Activated CD8-positive, alpha-beta T cell treated with anti-CD3 and anti-CD28 coated beads for 36 hours (primary cell): ENCODE data around the gene HSD3B2. TPM values are rescaled to one million over a fixed set of nuclear protein-coding genes. Genes with fewer than 3 reads are reported as not detected.
"Not testable (repeated sequence)": the region's sequence is repeated elsewhere in the genome, so short reads cannot be mapped to it uniquely, and the experiment has no call there.

Experiments
- ATAC-seq: fragments of 200-7000 bp; cut with Tn5 transposase; one replicate; pipeline ENCODE4 v1.10.0; 2021; ENCODE audit warnings: mild to moderate bottlenecking, moderate library complexity
- CTCF ChIA-PET: fragments of 350-600 bp; sonication (Branson Sonifier 250); formaldehyde crosslinking; loops from one replicate; lab custom pipeline; 2021; ENCODE audit warnings: antibody characterized with exemption; lab: Charles Lee
- POLR2A ChIA-PET: fragments of 350-600 bp; sonication (Branson Sonifier 250); formaldehyde crosslinking; loops from one replicate; lab custom pipeline; 2021; ENCODE audit warnings: antibody characterized with exemption; lab: Charles Lee
- DNase-seq: peaks from one replicate; pipeline ENCODE4 v3.0.0-alpha.2; 2020
- H3K27ac Mint-ChIP-seq: one replicate; pipeline ENCODE4 v1.8.0; 2021; ENCODE audit warnings: mild to moderate bottlenecking, mixed read lengths
- H3K27me3 Mint-ChIP-seq: one replicate; pipeline ENCODE4 v1.8.0; 2021; ENCODE audit warnings: mixed read lengths
- H3K36me3 Mint-ChIP-seq: one replicate; pipeline ENCODE4 v1.8.0; 2021; ENCODE audit warnings: low read depth, mixed read lengths
- H3K4me1 Mint-ChIP-seq: one replicate; pipeline ENCODE4 v1.8.0; 2021; ENCODE audit warnings: low read depth, mixed read lengths
- H3K4me3 Mint-ChIP-seq: one replicate; pipeline ENCODE4 v1.8.0; 2021; ENCODE audit warnings: mild to moderate bottlenecking, moderate library complexity, mixed read lengths
- H3K9me3 Mint-ChIP-seq: one replicate; pipeline ENCODE4 v1.8.0; 2021; ENCODE audit warnings: mixed read lengths
- intact Hi-C: fragments of 100-400 bp; cut with micrococcal nuclease; formaldehyde crosslinking; loops from one replicate; pipeline ENCODE4 v1.10.0; 2022
- total RNA-seq, 2 experiments: library from RNA; stranded (reverse); gene quantifications; one replicate each; pipeline ENCODE4 v1.2.3, GENCODE V29; 2021
- TF ChIP-seq, protein P1 (sequence below): fragments of 200-600 bp; IDR thresholded peaks from one replicate; pipeline ENCODE4 v1.8.0; 2022; ENCODE audit warnings: antibody characterized with exemption, mild to moderate bottlenecking

HSD3B2 gene
- total RNA-seq, 2 experiments from 2014 or later: not detected

DNA sequence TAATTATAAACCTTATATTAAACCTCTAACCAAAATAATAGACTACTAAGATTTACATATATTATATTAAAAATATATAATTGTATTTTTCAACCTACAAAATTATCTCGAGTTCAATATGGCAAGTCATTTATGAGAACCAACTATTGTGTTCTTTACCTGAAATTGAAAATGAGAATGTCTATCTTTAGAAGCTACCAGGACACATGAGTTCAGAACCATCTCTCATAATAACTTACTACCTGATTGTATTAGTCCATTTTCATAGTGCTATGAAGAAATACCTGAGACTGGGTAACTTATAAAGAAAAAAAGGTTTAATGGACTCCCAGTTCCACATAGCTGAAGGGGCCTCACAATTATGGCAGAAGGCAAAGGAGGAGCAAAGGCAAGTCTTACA is 39.6 kb upstream of the HSD3B2 start:
- Mint-ChIP-seq H3K36me3 (no peaks in the 10 kb centered on the region), H3K4me3 (no peak overlapping the region), H3K27me3 (peaks cover 3% of the 10 kb centered on the region), H3K4me1 (peaks cover 6% of the 10 kb centered on the region), H3K27ac (no peak overlapping the region), H3K9me3 (no peaks in the 10 kb centered on the region)
- ChIA-PET CTCF (no interaction called here), POLR2A (no interaction called here)
- TF ChIP-seq, protein P1, sequence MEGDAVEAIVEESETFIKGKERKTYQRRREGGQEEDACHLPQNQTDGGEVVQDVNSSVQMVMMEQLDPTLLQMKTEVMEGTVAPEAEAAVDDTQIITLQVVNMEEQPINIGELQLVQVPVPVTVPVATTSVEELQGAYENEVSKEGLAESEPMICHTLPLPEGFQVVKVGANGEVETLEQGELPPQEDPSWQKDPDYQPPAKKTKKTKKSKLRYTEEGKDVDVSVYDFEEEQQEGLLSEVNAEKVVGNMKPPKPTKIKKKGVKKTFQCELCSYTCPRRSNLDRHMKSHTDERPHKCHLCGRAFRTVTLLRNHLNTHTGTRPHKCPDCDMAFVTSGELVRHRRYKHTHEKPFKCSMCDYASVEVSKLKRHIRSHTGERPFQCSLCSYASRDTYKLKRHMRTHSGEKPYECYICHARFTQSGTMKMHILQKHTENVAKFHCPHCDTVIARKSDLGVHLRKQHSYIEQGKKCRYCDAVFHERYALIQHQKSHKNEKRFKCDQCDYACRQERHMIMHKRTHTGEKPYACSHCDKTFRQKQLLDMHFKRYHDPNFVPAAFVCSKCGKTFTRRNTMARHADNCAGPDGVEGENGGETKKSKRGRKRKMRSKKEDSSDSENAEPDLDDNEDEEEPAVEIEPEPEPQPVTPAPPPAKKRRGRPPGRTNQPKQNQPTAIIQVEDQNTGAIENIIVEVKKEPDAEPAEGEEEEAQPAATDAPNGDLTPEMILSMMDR: no peak
- ATAC-seq: no peak
- intact Hi-C loops: no loop called here
- DNase-seq: no peak

DNA sequence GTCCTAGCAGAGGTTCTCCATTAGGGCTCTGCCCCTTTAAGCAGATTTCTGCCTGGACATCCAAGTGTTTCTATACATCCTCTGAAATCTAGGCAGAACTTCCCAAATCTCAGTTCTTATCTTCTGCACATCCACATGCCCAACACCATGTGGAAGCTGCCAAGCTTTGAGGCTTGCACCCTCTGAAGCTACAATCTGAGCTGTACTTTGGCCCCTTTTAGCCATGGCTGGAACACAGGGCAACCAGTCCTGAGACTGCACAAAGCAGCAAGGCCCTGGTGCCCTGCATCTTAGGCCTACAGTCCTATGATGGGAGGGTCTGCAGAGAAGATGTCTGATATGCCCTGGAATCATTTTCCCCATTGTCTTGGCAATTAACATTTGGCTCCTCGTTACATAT is 38.4 kb upstream of the HSD3B2 start:
- Mint-ChIP-seq H3K27me3 (peaks cover 3% of the 10 kb centered on the region), H3K27ac (no peak overlapping the region), H3K4me3 (no peak overlapping the region), H3K4me1 (peaks cover 6% of the 10 kb centered on the region), H3K9me3 (no peaks in the 10 kb centered on the region), H3K36me3 (no peaks in the 10 kb centered on the region)
- POLR2A ChIA-PET: no interaction called here
- DNase-seq (no peak), ATAC-seq (no peak)
- CTCF ChIA-PET: no interaction called here
- intact Hi-C loops: no loop called here
- TF ChIP-seq, protein P1: no peak

DNA sequence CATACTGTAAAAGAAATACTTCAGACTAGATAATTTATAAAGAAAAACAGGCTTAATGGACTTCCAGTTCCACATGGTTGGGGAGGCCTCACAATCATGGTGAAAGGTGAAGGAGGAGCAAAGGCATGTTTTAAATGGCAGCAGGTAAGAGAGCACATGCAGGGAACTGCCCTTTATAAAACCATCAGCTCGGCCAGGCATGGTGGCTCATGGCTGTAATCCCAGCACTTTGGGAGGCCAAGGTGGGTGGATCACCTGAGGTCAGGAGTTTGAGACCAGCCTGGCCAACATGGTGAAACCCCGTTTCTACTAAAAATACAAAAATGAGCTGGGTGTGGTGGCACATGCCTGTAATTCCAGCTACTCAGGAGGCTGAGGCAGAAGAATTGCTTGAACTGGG is 37.4 kb upstream of the HSD3B2 start:
- ATAC-seq, DNase-seq, H3K27me3 Mint-ChIP-seq, H3K4me3 Mint-ChIP-seq, H3K4me1 Mint-ChIP-seq, H3K36me3 Mint-ChIP-seq, intact Hi-C loops, H3K27ac Mint-ChIP-seq, H3K9me3 Mint-ChIP-seq: not testable (repeated sequence)
- ChIA-PET CTCF (interaction anchor here (1.0 kb wide), 1 partner anchor 10 kb away, joined by 3 read pairs; no protein-coding TSS in a partner anchor), POLR2A (interaction anchor here (1.0 kb wide), 1 partner anchor 7 kb away, joined by 3 read pairs; no protein-coding TSS in a partner anchor)

DNA sequence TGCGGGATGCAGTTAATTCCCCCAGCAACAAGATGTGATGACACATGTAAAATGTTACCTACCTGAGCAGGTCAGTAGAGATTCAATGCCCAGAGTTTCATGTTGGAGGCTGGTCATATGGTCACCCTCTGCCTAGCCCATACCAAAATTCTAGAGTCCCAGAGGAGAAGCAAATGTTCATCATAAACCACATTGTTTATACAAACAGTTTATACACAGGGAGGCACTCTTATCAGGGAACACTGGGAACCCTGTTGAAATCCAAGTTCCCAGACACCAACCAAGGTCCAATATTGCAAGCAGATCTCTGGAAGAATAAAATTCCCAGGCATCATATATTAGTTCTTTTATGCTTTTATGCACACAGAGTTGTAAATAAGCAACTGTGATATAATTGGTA is 35.8 kb upstream of the HSD3B2 start:
- ATAC-seq: no peak
- Mint-ChIP-seq H3K9me3 (no peaks in the 10 kb centered on the region), H3K27me3 (peaks cover 2% of the 10 kb centered on the region), H3K27ac (no peak overlapping the region), H3K4me3 (no peak overlapping the region), H3K4me1 (peaks cover 5% of the 10 kb centered on the region), H3K36me3 (no peaks in the 10 kb centered on the region)
- intact Hi-C loops: no loop called here
- ChIA-PET CTCF (no interaction called here), POLR2A (no interaction called here)
- TF ChIP-seq, protein P1: no peak
- DNase-seq: no peak

DNA sequence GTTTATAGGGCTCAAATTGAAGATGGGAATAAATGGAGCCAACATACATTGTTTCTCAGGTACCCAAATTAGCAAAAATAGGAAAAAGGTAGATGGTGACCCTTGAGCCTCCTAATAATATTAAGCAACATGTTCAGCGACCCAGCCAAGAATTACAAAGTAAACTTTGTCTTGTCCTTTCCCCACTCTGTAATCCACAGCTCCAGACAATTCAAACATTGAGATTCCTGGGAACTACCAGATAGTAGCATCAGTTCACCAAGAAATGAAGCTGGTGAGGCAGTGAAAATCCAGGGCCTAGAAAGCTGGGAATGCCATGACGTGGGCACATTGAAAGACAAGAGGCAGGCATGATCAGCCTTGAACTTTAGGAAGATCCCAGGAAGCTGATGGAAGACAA is 34.6 kb upstream of the HSD3B2 start:
- Mint-ChIP-seq H3K27me3 (no peaks in the 10 kb centered on the region), H3K27ac (no peak overlapping the region), H3K36me3 (no peaks in the 10 kb centered on the region), H3K9me3 (no peaks in the 10 kb centered on the region), H3K4me3 (no peak overlapping the region), H3K4me1 (no peaks in the 10 kb centered on the region)
- TF ChIP-seq, protein P1: no peak
- intact Hi-C loops: no loop called here
- ChIA-PET CTCF (no interaction called here), POLR2A (no interaction called here)
- DNase-seq (no peak), ATAC-seq (no peak)
